Measurements from ENCODE around the gene SLC25A30.
"Not testable (repeated sequence)": the region's sequence is repeated elsewhere in the genome, so short reads cannot be mapped to it uniquely, and the experiment has no call there.

The SLC25A30 gene

GRCh38 chr13:45367358-45367757 lies 50.8 kb downstream of the SLC25A30 start:
- DNase-seq (ENCODE audit: low spot score), result no peak

DNA sequence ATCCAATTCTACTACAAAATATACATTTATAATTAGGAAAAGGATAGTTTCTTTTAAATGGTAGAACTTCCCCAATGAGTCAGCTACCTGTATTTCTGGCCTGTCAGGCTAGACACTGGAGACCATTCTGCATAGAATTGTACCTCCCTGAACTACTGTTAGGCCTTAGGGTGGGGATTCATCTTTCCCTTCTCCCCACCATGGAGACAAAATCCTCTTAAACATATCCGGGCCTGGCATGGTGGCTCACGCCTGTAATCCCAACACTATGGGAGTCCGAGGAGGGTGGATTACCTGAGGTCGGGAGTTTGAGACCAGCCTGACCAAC lies 52.7 kb downstream of the SLC25A30 start:
- no peak for DNase-seq (ENCODE audit: low spot score)

- no peak for DNase-seq (ENCODE audit: low spot score)
Measured at GRCh38 chr13:45364876-45365557, 53.2 kb downstream of the SLC25A30 start.

DNA sequence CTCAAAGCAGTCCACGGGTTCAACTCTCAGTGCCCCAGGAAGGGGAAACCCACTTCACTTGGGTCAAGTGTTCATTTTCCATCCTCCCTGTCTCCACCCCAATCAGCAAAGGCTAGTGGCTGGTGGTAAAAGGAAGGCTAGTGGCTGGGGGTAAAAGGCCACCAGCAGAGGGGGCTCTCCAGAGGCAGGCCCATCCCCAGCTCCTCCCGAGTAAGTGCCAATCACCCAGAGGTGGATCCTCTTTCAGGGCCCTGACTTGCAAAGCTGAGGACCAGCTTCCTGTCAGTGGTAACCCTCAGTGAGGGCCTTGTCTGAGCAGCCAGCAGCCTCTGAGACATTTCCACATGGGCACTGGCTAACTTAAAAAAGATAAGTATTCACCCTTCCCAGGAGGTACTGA lies 55.2 kb downstream of the SLC25A30 start:
- no peak for DNase-seq (ENCODE audit: low spot score)

DNA sequence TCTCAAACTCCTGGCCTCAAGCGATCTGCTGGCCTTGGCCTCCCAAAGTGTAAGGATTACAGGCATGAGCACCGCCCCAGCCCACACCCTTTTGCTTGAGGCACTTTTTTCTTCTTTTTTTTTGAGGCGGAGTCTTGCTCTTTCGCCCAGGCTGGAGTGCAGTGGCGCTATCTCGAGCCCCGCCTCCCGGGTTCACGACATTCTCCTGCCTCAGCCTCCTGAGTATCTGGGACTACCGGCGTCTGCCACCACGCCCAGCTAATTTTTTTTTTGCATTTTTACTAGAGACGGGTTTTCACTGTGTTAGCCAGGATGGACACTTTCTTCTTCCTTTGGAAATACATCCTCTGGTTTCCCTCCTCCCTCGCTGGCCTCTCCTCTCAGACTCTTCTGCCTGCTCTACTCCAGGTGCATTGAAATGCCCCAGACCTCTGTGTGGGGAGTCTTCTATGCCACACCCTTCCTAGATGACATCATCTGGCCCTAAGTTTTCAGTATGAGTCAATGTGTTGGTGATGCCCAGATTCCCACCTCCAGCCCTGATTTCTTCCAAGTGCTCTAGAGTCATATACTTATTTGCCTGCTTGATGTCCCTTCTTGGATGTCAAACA lies 56.5 kb downstream of the SLC25A30 start:
- DNase-seq (ENCODE audit: low spot score), result no peak

DNA sequence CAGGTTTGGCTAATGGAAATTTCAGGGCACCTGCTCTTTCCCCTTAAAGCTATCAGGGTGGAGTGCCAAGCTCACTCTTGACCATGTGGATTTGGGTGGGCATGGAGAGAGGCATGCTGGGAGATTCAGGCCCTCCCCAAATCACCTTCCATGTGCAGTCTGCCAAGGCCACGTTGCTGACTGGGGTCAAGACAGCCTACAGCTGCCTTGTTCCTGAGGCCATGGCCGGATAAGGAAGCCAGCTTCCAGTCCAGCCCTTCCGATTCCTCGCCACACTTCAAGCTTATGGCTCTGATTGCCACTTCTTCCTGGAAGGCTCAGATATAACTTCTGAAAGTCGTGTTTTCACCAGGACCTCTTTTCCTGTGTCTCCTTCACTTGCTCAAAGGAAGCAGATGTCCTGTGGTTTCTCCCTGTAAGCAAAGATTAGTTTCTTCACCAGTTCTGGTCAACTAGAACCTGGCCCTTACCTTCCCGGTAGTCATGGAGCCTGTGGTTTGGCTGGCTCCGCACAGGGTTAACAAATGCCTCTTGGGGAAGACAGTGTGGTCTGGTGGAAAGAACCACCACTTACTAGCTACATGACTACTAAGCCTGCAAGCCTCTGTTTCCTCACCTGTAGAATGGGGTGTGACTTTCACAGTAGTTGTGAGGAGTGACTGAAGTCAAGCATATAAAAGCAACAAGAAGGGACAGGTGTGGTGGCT lies 61.1 kb downstream of the SLC25A30 start:
- no peak for DNase-seq (ENCODE audit: low spot score)

GRCh38 chr13:45353895-45354294 lies 64.3 kb downstream of the SLC25A30 start:
- DNase-seq (ENCODE audit: low spot score), result no peak

GRCh38 chr13:45352031-45352430 lies 66.1 kb downstream of the SLC25A30 start:
- DNase-seq (ENCODE audit: low spot score), result no peak

DNA sequence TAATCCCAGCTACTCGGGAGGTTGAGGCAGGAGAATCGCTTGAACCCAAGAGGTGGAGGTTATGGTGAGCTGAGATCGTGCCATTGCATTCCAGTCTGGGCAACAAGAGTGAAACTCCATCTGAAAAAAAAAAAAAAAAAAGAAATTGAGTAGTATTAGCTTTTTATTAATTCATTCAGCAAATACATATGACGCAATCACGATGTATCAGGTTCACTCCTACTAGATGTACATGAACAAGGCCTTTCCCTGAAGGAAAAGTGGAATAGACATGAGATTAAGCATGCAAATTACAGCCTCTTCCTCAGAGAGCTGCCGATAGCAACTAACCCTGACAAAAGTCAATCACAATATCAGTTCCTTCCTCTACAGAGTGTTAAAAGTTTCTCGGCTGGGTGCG lies 68.0 kb downstream of the SLC25A30 start:
- no peak for DNase-seq (ENCODE audit: low spot score)

GRCh38 chr13:45349438-45349837 lies 68.7 kb downstream of the SLC25A30 start:
- no peak for DNase-seq (ENCODE audit: low spot score)

DNA sequence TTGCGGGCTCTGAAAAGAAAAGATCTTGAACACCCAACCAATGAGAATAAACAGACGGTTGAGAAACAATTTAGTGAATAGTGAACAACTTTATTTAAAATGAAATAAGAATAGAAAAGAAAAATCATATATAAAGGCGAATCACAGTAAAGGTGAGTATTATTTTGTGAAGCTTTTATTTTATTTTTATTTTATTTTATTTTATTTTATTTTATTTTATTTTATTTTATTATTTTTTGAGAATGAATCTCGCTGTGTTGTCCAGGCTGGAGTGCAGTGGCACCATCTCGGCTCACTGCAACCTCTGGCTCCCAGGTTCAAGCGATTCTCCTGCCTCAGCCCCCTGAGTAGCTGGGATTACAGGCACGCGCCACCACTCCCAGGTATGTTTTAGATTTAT lies 74.1 kb downstream of the SLC25A30 start:
- DNase-seq (ENCODE audit: low spot score), result not testable (repeated sequence)
